Stomach (tissue), 9 donors: ENCODE measurements around the gene TNFRSF14. TPM values are rescaled to one million over a fixed set of nuclear protein-coding genes. Genes with fewer than 3 reads are reported as not detected.

Experiments
- DNase-seq, 2 donors: peaks; one replicate each; pipeline versions ENCODE4 v3.0.0 to v3.0.0-alpha.2; 2013 to 2019
- H3K27ac ChIP-seq, 5 donors: fragments of 200-600 bp in 4 of 5; sonication (generic) in 4 of 5; one replicate each; pipeline ENCODE4 v1.5.1; 2013 to 2019; ENCODE audit warnings: mild to moderate bottlenecking in 1 of 5, moderate library complexity in 1 of 5
- H3K27me3 ChIP-seq, 3 donors: fragments of 200-600 bp; sonication (generic); one replicate each; pipeline ENCODE4 v1.5.1; 2017 to 2019; ENCODE audit warnings: mixed run types in 1 of 3
- H3K36me3 ChIP-seq, 4 donors: fragments of 200-600 bp; sonication (generic); 1 replicate in 3 of 4; 2 replicates in 1 of 4; pipeline ENCODE4 v1.5.1; 2016 to 2019
- H3K4me1 ChIP-seq, 4 donors: fragments of 200-600 bp; sonication (generic); one replicate each; pipeline ENCODE4 v1.5.1; 2016 to 2019
- H3K4me3 ChIP-seq, 4 donors: fragments of 200-600 bp; sonication (generic) in 3 of 4; one replicate each; pipeline ENCODE4 v1.5.1; 2016 to 2019; ENCODE audit warnings: mild to moderate bottlenecking in 1 of 4
- H3K9me3 ChIP-seq, 4 donors: fragments of 200-600 bp; sonication (generic); one replicate each; pipeline ENCODE4 v1.5.1; 2016 to 2019
- CTCF ChIP-seq, 7 experiments: fragments of 450-650 bp in 4 of 7; fragments of 200-600 bp in 3 of 7; sonication (generic) in 3 of 7; IDR thresholded peaks; one replicate each; pipeline ENCODE4 v1.5.1; 2016 to 2019; ENCODE audit warnings: antibody characterized with exemption in 7 of 7, control low read depth in 2 of 7, mild to moderate bottlenecking in 1 of 7
- EP300 ChIP-seq: sonication (generic); formaldehyde crosslinking; IDR thresholded peaks from one replicate; pipeline ENCODE4 v1.6.1; 2017; ENCODE audit warnings: antibody characterized with exemption
- POLR2A ChIP-seq, 4 donors: fragments of 450-650 bp; IDR thresholded peaks; one replicate each; pipeline ENCODE4 v1.6.1; 2016; ENCODE audit warnings: antibody characterized with exemption in 4 of 4, control low read depth in 2 of 4, mild to moderate bottlenecking in 1 of 4, moderate library complexity in 1 of 4
- POLR2AphosphoS5 ChIP-seq, 3 donors: sonication (generic); formaldehyde crosslinking; IDR thresholded peaks; one replicate each; pipeline ENCODE4 v1.6.1; 2016; ENCODE audit warnings: antibody characterized with exemption in 3 of 3
- WGBS, 5 donors: extraction: QIAGEN DNeasy Blood & Tissue Kit in 3 of 5; methylation state at CpG; one replicate each; pipeline versions ENCODE4 v1.1.5 to v1.1.7; 2013 to 2018; 5-methylcytosine and 5-hydroxymethylcytosine counted together
- intact Hi-C: fragments of 100-400 bp; cut with DNase I; formaldehyde crosslinking; loops from one replicate; pipeline ENCODE4 v1.15.1; 2023; ENCODE audit warnings: low total_unique reads
- polyA plus RNA-seq, 3 donors: library from polyadenylated mRNA; stranded (reverse); fragments of 200-250 nt; gene quantifications; one replicate each; pipeline ENCODE4 v1.2.3, GENCODE V29; 2013
- total RNA-seq, 5 donors: library from RNA; depleted of rRNA; stranded (reverse); fragments of >200 nt; gene quantifications; one replicate each; pipeline versions ENCODE4 v1.1.0 to v1.2.3, GENCODE V29; 2014 to 2016
- donor health status: healthy with polysubstance abuse.
- donor health status: Bipolar disorder and iron deficiency.
- donor health status: healthy.

Gene TNFRSF14
- total and polyA plus RNA-seq, 8 donors, result 33.2 to 413 (median 103) TPM

GRCh38 chr1:2516946-2517345 is 39.2 kb upstream of the TNFRSF14 start:
- intact Hi-C loops, result no loop called here
- Histone ChIP-seq H3K9me3 (no peaks in the 10 kb centered on the region), H3K4me3 (no peak overlapping the region), H3K36me3 (peaks cover 92 to 100% (median 99%) of the 10 kb centered on the region in 4 donors), H3K4me1 (peaks cover 0 to 3% (median 0%) of the 10 kb centered on the region in 4 donors), H3K27ac (no peak overlapping the region), H3K27me3 (no peaks in the 10 kb centered on the region)
- WGBS, 5 donors, result 92 to 97% (median 96%) methylated on average over 14 of the region's 14 CpGs
- TF ChIP-seq EP300, result no peak
- TF ChIP-seq POLR2AphosphoS5 (IDR thresholded peaks at IDR 0.05), result no peak
- TF ChIP-seq POLR2A (IDR thresholded peaks at IDR 0.05), result no peak
- TF ChIP-seq CTCF (IDR thresholded peaks at IDR 0.05), result no peak
- no peak for DNase-seq

- Histone ChIP-seq H3K27ac (no peak overlapping the region), H3K36me3 (peaks cover 82 to 94% (median 91%) of the 10 kb centered on the region in 4 donors), H3K27me3 (no peaks in the 10 kb centered on the region), H3K9me3 (no peaks in the 10 kb centered on the region), H3K4me3 (no peak overlapping the region), H3K4me1 (peaks cover 0 to 8% (median 1%) of the 10 kb centered on the region in 4 donors)
- TF ChIP-seq POLR2A (IDR thresholded peaks at IDR 0.05) (no peak), EP300 (no peak), POLR2AphosphoS5 (IDR thresholded peaks at IDR 0.05) (no peak), CTCF (IDR thresholded peaks at IDR 0.05) (no peak)
- WGBS, 5 donors, result 94 to 98% (median 96%) methylated on average over 5 to 17 of the region's 17 CpGs
- intact Hi-C loops, result no loop called here
- DNase-seq, result no peak
These were observed 38.2 kb upstream of the TNFRSF14 start for GRCh38 chr1:2517966-2518365.

GRCh38 chr1:2518528-2518927 is 37.6 kb upstream of the TNFRSF14 start:
- H3K27me3 ChIP-seq, result no peaks in the 10 kb centered on the region
- no peak overlapping the region for H3K27ac ChIP-seq
- TF ChIP-seq POLR2AphosphoS5 (IDR thresholded peaks at IDR 0.05) (no peak), EP300 (no peak), CTCF (IDR thresholded peaks at IDR 0.05) (no peak), POLR2A (IDR thresholded peaks at IDR 0.05) (no peak)
- H3K36me3 ChIP-seq, result peaks cover 77 to 88% (median 85%) of the 10 kb centered on the region in 4 donors
- no peak for DNase-seq
- no peak overlapping the region for H3K4me3 ChIP-seq
- 94 to 96% (median 95%) methylated on average over 18 to 26 of the region's 26 CpGs for WGBS, 5 donors
- intact Hi-C loops, result no loop called here
- H3K4me1 ChIP-seq, result peaks cover 1 to 14% (median 7%) of the 10 kb centered on the region in 4 donors
- H3K9me3 ChIP-seq, result no peaks in the 10 kb centered on the region

GRCh38 chr1:2519029-2519685 is 37.0 kb upstream of the TNFRSF14 start:
- TF ChIP-seq POLR2A (IDR thresholded peaks at IDR 0.05), result no peak
- TF ChIP-seq EP300, result no peak
- TF ChIP-seq POLR2AphosphoS5 (IDR thresholded peaks at IDR 0.05), result no peak
- TF ChIP-seq CTCF (IDR thresholded peaks at IDR 0.05), result no peak
- no peaks in the 10 kb centered on the region for H3K9me3 ChIP-seq
- no peak overlapping the region for H3K27ac ChIP-seq
- no peak overlapping the region for H3K4me3 ChIP-seq
- H3K4me1 ChIP-seq, result peaks cover 8 to 20% (median 13%) of the 10 kb centered on the region in 4 donors
- WGBS, 5 donors, result 88 to 93% (median 91%) methylated on average over 25 of the region's 25 CpGs
- no peak for DNase-seq
- no peaks in the 10 kb centered on the region for H3K27me3 ChIP-seq
- H3K36me3 ChIP-seq, result peaks cover 70 to 82% (median 79%) of the 10 kb centered on the region in 4 donors
- intact Hi-C loops, result no loop called here
